CD4-positive, alpha-beta memory T cell (primary cell): ENCODE results near the gene MYLK3. TPM values are rescaled to one million over a fixed set of nuclear protein-coding genes. Genes with fewer than 3 reads are reported as not detected.

Source experiments
- CTCF ChIA-PET: fragments of 350-600 bp; sonication (Branson Sonifier 250); formaldehyde crosslinking; loops from one replicate; lab custom pipeline; 2021; ENCODE audit warnings: inconsistent platforms; ENCODE audit not compliant: partially characterized antibody; lab: Charles Lee
- POLR2A ChIA-PET: fragments of 350-600 bp; sonication (Branson Sonifier 250); formaldehyde crosslinking; loops from one replicate; lab custom pipeline; 2021; ENCODE audit not compliant: partially characterized antibody; lab: Charles Lee
- DNase-seq, 5 donors: peaks; one replicate each; pipeline versions ENCODE4 v3.0.0 to v3.0.0-alpha.2; 2020 to 2022; ENCODE audit warnings: mixed read lengths in 1 of 5
- H3K27ac ChIP-seq: one replicate; pipeline ENCODE4 v1.7.0; 2013; ENCODE audit warnings: low read depth, low read length
- H3K27me3 ChIP-seq: 2 replicates; pipeline ENCODE4 v1.7.0; 2013; ENCODE audit warnings: mild to moderate bottlenecking, low read length, moderate library complexity; ENCODE audit not compliant: insufficient read depth
- H3K36me3 ChIP-seq: 2 replicates; pipeline ENCODE4 v1.7.0; 2013; ENCODE audit warnings: mild to moderate bottlenecking, low read length, moderate library complexity; ENCODE audit not compliant: insufficient read depth
- H3K4me1 ChIP-seq: 2 replicates; pipeline ENCODE4 v1.7.0; 2013; ENCODE audit warnings: mild to moderate bottlenecking, low read length, moderate library complexity; ENCODE audit not compliant: insufficient read depth
- H3K4me3 ChIP-seq, 2 donors: one replicate each; pipeline ENCODE4 v1.7.0; 2013; ENCODE audit warnings: low read length in 2 of 2, mild to moderate bottlenecking in 1 of 2
- H3K9me3 ChIP-seq, 2 donors: one replicate each; pipeline ENCODE4 v1.7.0; 2013; ENCODE audit warnings: low read length in 2 of 2, control low read depth in 1 of 2; ENCODE audit not compliant: control insufficient read depth in 1 of 2
- H3K27ac Mint-ChIP-seq, 7 donors: one replicate each; pipeline ENCODE4 v1.8.0; 2020 to 2021; ENCODE audit warnings: mixed read lengths in 7 of 7, mild to moderate bottlenecking in 6 of 7, inconsistent platforms in 3 of 7, moderate library complexity in 3 of 7
- H3K27me3 Mint-ChIP-seq, 2 donors: one replicate each; pipeline ENCODE4 v1.8.0; 2020 to 2021; ENCODE audit warnings: mixed read lengths in 2 of 2
- H3K36me3 Mint-ChIP-seq, 2 donors: one replicate each; pipeline ENCODE4 v1.8.0; 2020 to 2021; ENCODE audit warnings: mixed read lengths in 2 of 2, inconsistent platforms in 1 of 2, mild to moderate bottlenecking in 1 of 2
- H3K4me1 Mint-ChIP-seq, 4 donors: one replicate each; pipeline ENCODE4 v1.8.0; 2020 to 2021; ENCODE audit warnings: mixed read lengths in 4 of 4, mild to moderate bottlenecking in 1 of 4
- H3K4me3 Mint-ChIP-seq, 8 donors: one replicate each; pipeline ENCODE4 v1.8.0; 2020 to 2021; ENCODE audit warnings: mixed read lengths in 8 of 8, mild to moderate bottlenecking in 7 of 8, moderate library complexity in 6 of 8, inconsistent platforms in 3 of 8
- H3K9me3 Mint-ChIP-seq, 8 donors: one replicate each; pipeline ENCODE4 v1.8.0; 2020 to 2021; ENCODE audit warnings: mixed read lengths in 8 of 8, mild to moderate bottlenecking in 5 of 8, inconsistent platforms in 3 of 8, moderate library complexity in 1 of 8
- intact Hi-C: fragments of 100-400 bp; cut with micrococcal nuclease; formaldehyde crosslinking; loops from one replicate; pipeline ENCODE4 v1.15.1; 2023
- polyA plus RNA-seq, 2 donors: library from polyadenylated mRNA; unstranded; fragments of 300-500 nt; fragmentation: Illumina TruSeq; gene quantifications; one replicate each; pipeline ENCODE4 v1.2.3, GENCODE V29; 2021
- total RNA-seq, 2 experiments: library from RNA; stranded (reverse); gene quantifications; one replicate each; pipeline ENCODE4 v1.2.3, GENCODE V29; 2021

The MYLK3 gene
- total and polyA plus RNA-seq, 4 experiments from 2014 or later: 0.32 TPM; not detected in 3

DNA sequence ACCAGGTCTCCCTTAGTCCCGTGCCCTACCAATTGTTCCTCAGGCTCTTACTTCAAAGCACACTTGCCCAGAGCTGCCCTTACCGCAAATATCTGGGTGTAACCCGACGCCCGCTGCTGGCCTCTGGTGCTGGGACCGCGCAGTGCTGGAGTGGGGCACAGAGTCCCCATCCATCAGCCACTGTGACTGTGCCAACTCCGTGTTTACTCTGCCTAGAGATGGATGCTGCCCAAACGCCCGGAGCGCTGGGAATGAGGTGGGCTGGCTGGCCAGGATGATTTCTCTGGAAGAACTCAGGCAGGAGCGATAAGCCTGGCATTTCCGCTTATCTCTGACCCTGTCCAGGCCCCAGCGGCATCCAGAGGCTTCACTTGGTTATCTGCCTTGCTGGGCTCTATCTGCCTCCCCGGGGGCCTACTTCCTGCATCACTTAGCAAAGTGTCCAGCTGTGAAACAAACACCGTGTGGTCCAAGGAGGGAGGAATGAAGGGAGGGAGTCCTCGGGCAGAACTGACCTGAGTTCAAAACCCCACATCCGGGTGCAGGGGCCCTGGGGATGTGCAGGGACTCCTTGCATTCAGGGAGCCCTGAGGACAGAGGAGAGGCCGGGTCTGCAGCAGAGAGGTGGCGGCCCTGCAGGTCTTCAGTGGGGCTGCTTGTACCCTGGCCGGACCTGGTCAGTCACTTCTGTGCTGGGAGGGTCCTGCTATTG is 9.4 kb upstream of the MYLK3 start:
- no peaks in the 10 kb centered on the region for H3K9me3 Mint-ChIP-seq
- POLR2A ChIA-PET: no interaction called here
- Histone ChIP-seq H3K9me3 (no peaks in the 10 kb centered on the region), H3K27me3 (no peaks in the 10 kb centered on the region), H3K4me3 (no peak overlapping the region), H3K27ac (no peak overlapping the region), H3K4me1 (no peaks in the 10 kb centered on the region), H3K36me3 (no peaks in the 10 kb centered on the region)
- no peak overlapping the region for H3K27ac Mint-ChIP-seq
- no peak overlapping the region for H3K4me3 Mint-ChIP-seq
- peaks cover 5 to 9% of the 10 kb centered on the region in 2 donors for H3K27me3 Mint-ChIP-seq
- no peaks in the 10 kb centered on the region for H3K36me3 Mint-ChIP-seq
- DNase-seq: no peak
- intact Hi-C loops: no loop called here
- CTCF ChIA-PET: no interaction called here
- H3K4me1 Mint-ChIP-seq: no peaks in the 10 kb centered on the region

DNA sequence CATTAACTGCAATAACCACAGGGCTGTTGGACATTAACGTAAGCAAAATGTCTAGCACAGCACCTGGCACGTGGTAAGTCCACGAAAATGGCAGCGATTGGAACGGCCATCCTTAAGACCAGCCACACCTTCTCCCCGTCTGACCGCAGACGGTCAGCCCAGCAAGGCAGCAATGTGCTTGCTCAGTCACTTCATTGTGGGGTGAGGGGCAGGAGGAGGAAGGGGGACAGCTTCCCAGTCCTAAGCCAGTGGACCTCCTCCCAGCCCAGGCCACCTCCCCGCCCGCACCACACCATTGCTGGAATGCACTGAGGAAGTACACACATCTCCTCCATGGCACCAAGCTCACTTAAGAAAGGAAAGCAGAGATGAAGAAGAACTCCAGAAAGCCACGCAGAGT is 8.6 kb upstream of the MYLK3 start:
- Histone ChIP-seq H3K27me3 (no peaks in the 10 kb centered on the region), H3K27ac (no peak overlapping the region), H3K4me3 (no peak overlapping the region), H3K9me3 (no peaks in the 10 kb centered on the region), H3K4me1 (no peaks in the 10 kb centered on the region), H3K36me3 (no peaks in the 10 kb centered on the region)
- intact Hi-C loops: no loop called here
- ChIA-PET CTCF (no interaction called here), POLR2A (no interaction called here)
- H3K4me3 Mint-ChIP-seq: no peak overlapping the region
- no peak overlapping the region for H3K27ac Mint-ChIP-seq
- H3K9me3 Mint-ChIP-seq: no peaks in the 10 kb centered on the region
- H3K4me1 Mint-ChIP-seq: no peaks in the 10 kb centered on the region
- H3K27me3 Mint-ChIP-seq: peaks cover 5 to 9% of the 10 kb centered on the region in 2 donors
- DNase-seq: no peak
- H3K36me3 Mint-ChIP-seq: no peaks in the 10 kb centered on the region

DNA sequence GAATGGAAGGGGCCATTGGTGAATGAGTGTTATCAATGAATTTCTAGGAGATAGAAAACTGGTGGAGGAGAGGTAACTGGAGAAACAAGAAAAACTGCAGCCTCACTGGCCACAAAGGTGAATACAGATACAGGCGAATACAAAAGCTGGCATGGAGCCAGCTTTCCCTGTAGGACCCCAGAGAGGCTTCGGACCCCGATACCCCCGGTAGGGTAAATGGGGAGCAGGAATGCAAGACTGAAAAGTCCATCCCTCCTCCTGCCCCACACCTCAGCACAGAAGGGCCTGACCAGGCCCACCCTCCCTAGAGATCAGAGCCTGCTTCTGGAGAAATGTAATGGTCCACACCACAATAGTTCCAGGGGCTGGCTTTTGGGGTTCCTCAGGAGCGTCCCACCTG is 4.9 kb upstream of the MYLK3 start:
- POLR2A ChIA-PET: no interaction called here
- Histone ChIP-seq H3K4me3 (no peak overlapping the region), H3K9me3 (no peaks in the 10 kb centered on the region), H3K4me1 (no peaks in the 10 kb centered on the region), H3K27ac (no peak overlapping the region), H3K27me3 (no peaks in the 10 kb centered on the region), H3K36me3 (no peaks in the 10 kb centered on the region)
- Mint-ChIP-seq H3K27me3 (no peaks in the 10 kb centered on the region), H3K4me3 (no peak overlapping the region), H3K27ac (peak overlapping the region in 2 of 7 donors; percentile 19 to 42), H3K4me1 (no peaks in the 10 kb centered on the region), H3K9me3 (no peaks in the 10 kb centered on the region), H3K36me3 (no peaks in the 10 kb centered on the region)
- CTCF ChIA-PET: no interaction called here
- no peak for DNase-seq
- intact Hi-C loops: no loop called here

DNA sequence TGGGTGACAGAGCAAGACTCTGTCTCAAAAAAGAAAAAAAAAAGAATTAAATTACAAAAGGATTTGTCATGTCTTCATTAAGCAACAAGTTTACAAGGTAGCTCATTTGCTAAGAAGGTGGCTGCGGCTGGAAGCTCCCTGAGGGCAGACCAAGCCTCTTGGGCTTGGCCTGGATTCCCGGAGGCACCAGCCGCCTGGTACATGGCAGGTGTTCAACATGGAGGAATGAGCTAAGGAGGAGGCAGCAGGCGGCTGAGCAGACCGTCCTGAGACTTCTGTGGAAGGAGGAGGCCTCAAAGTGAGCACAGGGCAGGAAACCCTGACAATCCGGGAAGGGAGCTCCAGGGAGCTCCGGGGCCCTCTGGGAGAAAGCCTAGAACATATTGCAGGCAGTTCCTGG is 3.2 kb upstream of the MYLK3 start:
- Mint-ChIP-seq H3K4me3 (no peak overlapping the region), H3K9me3 (no peaks in the 10 kb centered on the region), H3K27me3 (no peaks in the 10 kb centered on the region), H3K4me1 (no peaks in the 10 kb centered on the region), H3K36me3 (no peaks in the 10 kb centered on the region), H3K27ac (no peak overlapping the region)
- ChIA-PET POLR2A (no interaction called here), CTCF (no interaction called here)
- intact Hi-C loops: no loop called here
- DNase-seq: no peak
- no peak overlapping the region for H3K4me3 ChIP-seq
- no peaks in the 10 kb centered on the region for H3K4me1 ChIP-seq
- H3K36me3 ChIP-seq: no peaks in the 10 kb centered on the region
- H3K9me3 ChIP-seq: no peaks in the 10 kb centered on the region
- no peaks in the 10 kb centered on the region for H3K27me3 ChIP-seq
- no peak overlapping the region for H3K27ac ChIP-seq

DNA sequence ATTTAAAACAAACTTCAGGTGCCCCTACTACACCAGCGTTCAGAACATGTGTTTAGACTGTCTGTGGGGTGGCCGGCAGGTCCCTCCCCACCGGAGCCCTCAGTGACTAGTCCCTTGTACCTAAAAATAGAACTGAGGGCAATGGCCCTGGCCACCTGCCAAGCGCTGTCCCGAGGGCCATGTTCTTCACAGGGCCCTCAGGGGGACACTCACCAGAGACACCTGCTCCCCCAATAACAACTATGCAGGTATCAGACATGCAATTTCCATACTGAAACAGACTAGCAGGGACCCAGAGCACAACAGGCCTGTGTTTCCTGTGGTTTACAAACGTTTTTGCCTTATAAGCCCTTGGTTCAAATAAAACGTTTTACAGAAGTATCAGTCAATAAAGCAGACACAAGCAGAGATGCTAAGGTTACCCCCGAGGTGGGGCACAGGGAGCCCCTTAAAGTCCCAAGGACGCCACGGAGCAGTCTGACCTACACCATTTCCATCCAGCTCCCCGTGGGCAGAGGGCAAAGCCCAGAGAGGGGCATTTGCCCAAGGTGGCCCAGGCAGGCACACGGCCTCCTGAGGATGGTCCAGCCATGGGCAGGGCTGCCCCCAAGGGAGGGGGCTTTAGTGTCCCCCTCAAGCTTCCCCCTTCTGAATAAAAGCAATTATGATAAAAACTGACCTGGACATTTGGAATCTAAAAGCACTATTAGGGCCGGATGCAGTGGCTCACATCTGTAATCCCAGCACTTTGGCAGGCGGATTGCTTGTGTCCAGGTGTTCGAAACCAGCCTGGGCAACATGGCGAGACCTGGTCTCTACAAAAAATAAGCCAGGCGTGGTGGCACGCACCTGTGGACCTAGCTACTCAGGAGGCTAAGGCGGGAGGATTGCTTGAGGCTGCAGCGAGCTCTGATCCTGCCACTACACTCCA is 896 bp upstream of the MYLK3 start:
- no peaks in the 10 kb centered on the region for H3K9me3 ChIP-seq
- H3K27ac ChIP-seq: no peak overlapping the region
- intact Hi-C loops: no loop called here
- Mint-ChIP-seq H3K4me1 (no peaks in the 10 kb centered on the region), H3K27ac (no peak overlapping the region), H3K27me3 (peaks cover 1 to 3% of the 10 kb centered on the region in 2 donors), H3K36me3 (no peaks in the 10 kb centered on the region), H3K4me3 (no peak overlapping the region), H3K9me3 (no peaks in the 10 kb centered on the region)
- ChIA-PET POLR2A (no interaction called here), CTCF (no interaction called here)
- no peaks in the 10 kb centered on the region for H3K36me3 ChIP-seq
- no peak overlapping the region for H3K4me3 ChIP-seq
- H3K27me3 ChIP-seq: peaks cover 4% of the 10 kb centered on the region
- no peaks in the 10 kb centered on the region for H3K4me1 ChIP-seq
- DNase-seq: no peak

DNA sequence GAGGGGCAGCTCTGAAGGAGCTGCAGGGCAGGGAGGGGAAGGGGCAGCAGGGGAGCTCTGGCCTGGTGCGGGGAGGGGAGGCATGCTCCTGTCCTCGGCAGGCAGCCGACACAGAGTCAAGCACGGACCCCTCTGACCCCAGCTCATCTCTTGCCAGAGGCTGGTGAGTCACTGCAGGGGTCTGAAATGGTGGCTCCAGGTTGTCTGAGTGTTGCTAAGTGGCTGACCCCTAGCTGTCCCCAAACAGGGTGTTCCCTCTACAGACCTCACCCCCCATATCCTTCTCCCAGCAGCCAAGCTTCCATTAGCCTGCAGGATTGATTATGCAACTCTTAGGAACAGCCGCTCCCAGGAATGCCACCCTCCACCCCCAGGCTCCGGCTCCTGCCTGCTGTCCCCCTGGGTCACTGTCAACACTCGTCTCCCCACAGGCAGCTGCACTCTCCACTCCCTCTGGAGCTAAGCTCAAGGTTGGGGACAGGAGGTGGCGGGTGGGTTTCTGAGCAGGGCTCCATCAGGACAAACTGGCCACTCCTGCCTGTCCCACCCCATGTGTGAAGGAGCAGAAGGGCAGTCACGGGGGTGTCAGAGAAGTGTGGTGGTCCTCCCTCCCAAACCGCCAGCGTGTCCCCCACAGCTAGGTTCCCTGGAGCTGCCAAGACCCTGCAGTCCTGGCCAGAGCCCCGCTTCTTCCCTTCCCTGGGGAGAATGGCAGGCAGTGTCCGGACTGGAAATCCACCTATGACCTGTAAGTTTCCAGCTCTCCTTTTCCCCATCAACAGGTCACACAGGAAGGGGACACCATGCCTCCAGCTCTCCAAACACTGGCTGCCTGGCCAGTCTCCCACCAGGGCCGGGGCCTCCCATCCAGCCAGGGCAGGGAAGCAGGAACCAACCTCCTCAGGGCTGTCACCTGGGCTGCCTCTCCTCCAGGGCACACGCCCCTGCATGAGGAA is 1.0 kb downstream of the MYLK3 start:
- H3K27me3 Mint-ChIP-seq: peaks cover 1 to 3% of the 10 kb centered on the region in 2 donors
- H3K36me3 Mint-ChIP-seq: no peaks in the 10 kb centered on the region
- DNase-seq: no peak
- H3K36me3 ChIP-seq: no peaks in the 10 kb centered on the region
- H3K4me1 ChIP-seq: no peaks in the 10 kb centered on the region
- H3K4me1 Mint-ChIP-seq: peaks cover 1 to 6% (median 4%) of the 10 kb centered on the region in 4 donors
- no peak overlapping the region for H3K4me3 Mint-ChIP-seq
- no peak overlapping the region for H3K27ac Mint-ChIP-seq
- ChIA-PET POLR2A (no interaction called here), CTCF (interaction anchor here (0.6 kb wide), 1 partner anchor 863 kb away, joined by 3 read pairs; no protein-coding TSS in a partner anchor)
- H3K4me3 ChIP-seq: no peak overlapping the region
- H3K27me3 ChIP-seq: peaks cover 4% of the 10 kb centered on the region
- intact Hi-C loops: no loop called here
- no peaks in the 10 kb centered on the region for H3K9me3 Mint-ChIP-seq
- no peak overlapping the region for H3K27ac ChIP-seq
- H3K9me3 ChIP-seq: no peaks in the 10 kb centered on the region

DNA sequence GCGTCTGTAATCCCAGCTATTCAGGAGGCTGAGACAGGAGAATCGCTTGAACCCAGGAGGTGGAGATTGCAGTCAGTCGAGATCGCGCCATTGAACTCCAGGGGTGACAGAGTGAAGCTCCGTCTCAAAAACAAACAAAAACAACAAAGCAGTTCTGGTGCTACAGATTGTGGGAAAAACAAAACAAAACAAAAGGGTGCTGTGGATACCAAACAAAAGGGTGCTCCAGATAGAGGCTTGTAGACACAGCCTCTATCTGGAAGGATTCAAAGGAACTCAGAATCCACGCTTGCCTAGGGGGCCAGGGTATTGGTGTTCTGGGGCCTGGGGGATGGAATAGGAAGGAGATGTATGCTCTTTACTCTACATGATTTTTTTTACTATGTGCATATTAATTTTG is 2.5 kb downstream of the MYLK3 start:
- Mint-ChIP-seq H3K9me3 (no peaks in the 10 kb centered on the region), H3K27ac (no peak overlapping the region), H3K4me3 (no peak overlapping the region), H3K27me3 (peaks cover 1 to 3% of the 10 kb centered on the region in 2 donors), H3K36me3 (no peaks in the 10 kb centered on the region), H3K4me1 (peaks cover 1 to 6% (median 4%) of the 10 kb centered on the region in 4 donors)
- H3K9me3 ChIP-seq: no peaks in the 10 kb centered on the region
- no peaks in the 10 kb centered on the region for H3K4me1 ChIP-seq
- H3K36me3 ChIP-seq: no peaks in the 10 kb centered on the region
- H3K27ac ChIP-seq: no peak overlapping the region
- H3K4me3 ChIP-seq: no peak overlapping the region
- ChIA-PET POLR2A (no interaction called here), CTCF (no interaction called here)
- no peak for DNase-seq
- intact Hi-C loops: no loop called here
- peaks cover 4% of the 10 kb centered on the region for H3K27me3 ChIP-seq
